ENCODE data around the gene DUSP22. TPM values are rescaled to one million over a fixed set of nuclear protein-coding genes. Genes with fewer than 3 reads are reported as not detected.
A peak's percentile ranks its signal among the peaks of the same experiment; 100 is the strongest.

DUSP22 gene
- total and polyA plus RNA-seq, 8 donors = 27.3 to 48.8 (median 33.7) TPM

DNA sequence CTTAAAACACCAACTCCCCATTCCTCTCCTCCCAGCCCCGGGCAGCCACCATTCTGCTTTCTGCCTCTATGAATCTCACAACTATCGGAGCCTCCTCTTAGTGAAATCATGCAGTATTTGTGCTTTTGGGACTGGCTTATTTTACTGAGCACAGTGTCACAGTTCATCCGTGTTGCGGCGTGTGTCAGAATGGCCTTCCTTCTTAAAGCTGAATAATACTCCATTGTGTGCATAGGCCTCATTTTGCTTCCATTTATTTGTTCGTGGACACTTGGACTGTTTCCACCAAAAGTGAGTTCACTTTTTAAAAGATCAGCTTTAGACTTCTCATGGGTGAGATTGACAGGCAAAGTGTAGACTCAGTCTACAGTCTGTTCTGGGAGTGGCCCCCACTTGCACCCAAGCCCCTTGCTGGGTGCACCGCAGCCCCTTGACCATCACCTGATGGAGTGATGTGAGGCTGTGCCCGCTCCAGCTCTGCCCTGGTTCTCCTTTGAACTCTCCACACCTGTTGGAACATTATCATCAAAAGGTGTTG is 12.6 kb downstream of the DUSP22 start:
- no peak overlapping the region for H3K4me3 ChIP-seq
- no peak overlapping the region for H3K27ac ChIP-seq
- TF ChIP-seq, protein P1, sequence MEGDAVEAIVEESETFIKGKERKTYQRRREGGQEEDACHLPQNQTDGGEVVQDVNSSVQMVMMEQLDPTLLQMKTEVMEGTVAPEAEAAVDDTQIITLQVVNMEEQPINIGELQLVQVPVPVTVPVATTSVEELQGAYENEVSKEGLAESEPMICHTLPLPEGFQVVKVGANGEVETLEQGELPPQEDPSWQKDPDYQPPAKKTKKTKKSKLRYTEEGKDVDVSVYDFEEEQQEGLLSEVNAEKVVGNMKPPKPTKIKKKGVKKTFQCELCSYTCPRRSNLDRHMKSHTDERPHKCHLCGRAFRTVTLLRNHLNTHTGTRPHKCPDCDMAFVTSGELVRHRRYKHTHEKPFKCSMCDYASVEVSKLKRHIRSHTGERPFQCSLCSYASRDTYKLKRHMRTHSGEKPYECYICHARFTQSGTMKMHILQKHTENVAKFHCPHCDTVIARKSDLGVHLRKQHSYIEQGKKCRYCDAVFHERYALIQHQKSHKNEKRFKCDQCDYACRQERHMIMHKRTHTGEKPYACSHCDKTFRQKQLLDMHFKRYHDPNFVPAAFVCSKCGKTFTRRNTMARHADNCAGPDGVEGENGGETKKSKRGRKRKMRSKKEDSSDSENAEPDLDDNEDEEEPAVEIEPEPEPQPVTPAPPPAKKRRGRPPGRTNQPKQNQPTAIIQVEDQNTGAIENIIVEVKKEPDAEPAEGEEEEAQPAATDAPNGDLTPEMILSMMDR (IDR thresholded peaks at IDR 0.05) = no peak
- no peak for DNase-seq
- intact Hi-C loops (cut with DNase I) = no loop called here
- no peaks in the 10 kb centered on the region for H3K27me3 ChIP-seq
- no peak for ATAC-seq
- H3K9me3 ChIP-seq = no peaks in the 10 kb centered on the region
- no peaks in the 10 kb centered on the region for H3K4me1 ChIP-seq
- H3K36me3 ChIP-seq = peaks cover 0 to 18% of the 10 kb centered on the region in 2 donors

DNA sequence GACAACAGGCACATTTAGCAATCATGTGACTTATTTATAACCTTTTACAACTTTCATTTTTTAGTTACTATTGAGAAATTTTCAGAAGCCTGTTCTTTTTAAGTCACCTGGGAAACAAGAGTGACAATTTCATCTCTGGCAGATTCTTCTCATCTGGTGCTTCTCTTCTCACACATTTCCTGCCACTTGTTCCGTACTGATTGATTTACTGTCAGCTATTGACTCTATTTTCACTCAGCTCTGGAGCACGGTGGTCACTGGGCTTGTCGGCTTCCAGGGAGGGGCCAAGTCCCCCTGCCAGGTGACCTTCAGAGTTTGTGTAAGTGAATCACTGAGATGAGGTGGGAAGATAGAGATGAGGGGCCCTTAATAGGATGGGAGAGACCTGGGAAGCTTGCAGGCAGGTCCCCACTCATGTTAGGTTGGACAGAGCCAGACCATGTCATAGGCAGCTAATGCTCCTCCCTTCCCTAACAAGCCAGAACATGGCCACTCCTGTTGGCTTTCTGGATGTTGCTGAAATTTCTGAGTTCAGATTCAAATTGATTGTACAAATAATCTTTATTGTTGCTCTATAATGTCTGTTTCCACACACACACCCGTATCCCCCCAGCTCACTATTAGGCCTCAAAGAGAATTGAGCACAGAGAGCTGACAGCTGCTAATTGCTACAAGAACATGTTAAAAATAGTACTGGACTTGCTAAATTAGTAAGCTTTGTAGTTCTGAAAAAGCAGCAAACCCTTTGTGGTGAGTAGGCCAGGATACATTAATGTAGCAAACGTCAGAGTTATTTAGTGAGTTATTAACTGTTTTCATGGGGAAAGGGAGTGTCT is 13.3 kb downstream of the DUSP22 start:
- ATAC-seq = no peak
- TF ChIP-seq, protein P1 (IDR thresholded peaks at IDR 0.05) = no peak
- no peaks in the 10 kb centered on the region for H3K4me1 ChIP-seq
- no peak overlapping the region for H3K4me3 ChIP-seq
- H3K27me3 ChIP-seq = no peaks in the 10 kb centered on the region
- DNase-seq = no peak
- no peaks in the 10 kb centered on the region for H3K9me3 ChIP-seq
- intact Hi-C loops (cut with DNase I) = no loop called here
- peaks cover 0 to 18% of the 10 kb centered on the region in 2 donors for H3K36me3 ChIP-seq
- no peak overlapping the region for H3K27ac ChIP-seq

DNA sequence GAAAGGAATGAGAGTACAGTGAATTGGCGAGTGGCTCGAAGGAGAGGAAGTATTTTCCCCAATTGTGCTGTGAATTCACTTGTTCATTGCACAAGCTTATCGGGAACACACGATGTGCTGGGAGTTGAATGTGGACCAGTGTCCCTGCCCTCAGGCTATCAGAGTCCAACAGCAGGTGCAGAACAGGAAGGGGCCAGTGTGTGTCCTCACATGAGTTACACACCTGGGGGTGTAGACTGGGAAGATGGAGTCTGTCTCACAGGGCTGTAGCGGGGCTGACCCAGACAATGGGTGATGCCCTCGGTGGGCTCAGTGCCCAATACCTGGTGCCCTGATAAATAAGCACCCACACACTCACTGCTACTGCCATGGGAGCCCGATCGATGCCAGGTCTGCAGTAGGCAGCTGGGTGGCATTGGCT is 14.4 kb downstream of the DUSP22 start:
- intact Hi-C loops (cut with DNase I) = no loop called here
- H3K9me3 ChIP-seq = no peaks in the 10 kb centered on the region
- peaks cover 0 to 7% of the 10 kb centered on the region in 2 donors for H3K4me1 ChIP-seq
- peaks cover 0 to 18% of the 10 kb centered on the region in 2 donors for H3K36me3 ChIP-seq
- ATAC-seq (no peak), DNase-seq (no peak)
- H3K27me3 ChIP-seq = no peaks in the 10 kb centered on the region
- no peak overlapping the region for H3K27ac ChIP-seq
- TF ChIP-seq, protein P1 (IDR thresholded peaks at IDR 0.05) = no peak
- no peak overlapping the region for H3K4me3 ChIP-seq

DNA sequence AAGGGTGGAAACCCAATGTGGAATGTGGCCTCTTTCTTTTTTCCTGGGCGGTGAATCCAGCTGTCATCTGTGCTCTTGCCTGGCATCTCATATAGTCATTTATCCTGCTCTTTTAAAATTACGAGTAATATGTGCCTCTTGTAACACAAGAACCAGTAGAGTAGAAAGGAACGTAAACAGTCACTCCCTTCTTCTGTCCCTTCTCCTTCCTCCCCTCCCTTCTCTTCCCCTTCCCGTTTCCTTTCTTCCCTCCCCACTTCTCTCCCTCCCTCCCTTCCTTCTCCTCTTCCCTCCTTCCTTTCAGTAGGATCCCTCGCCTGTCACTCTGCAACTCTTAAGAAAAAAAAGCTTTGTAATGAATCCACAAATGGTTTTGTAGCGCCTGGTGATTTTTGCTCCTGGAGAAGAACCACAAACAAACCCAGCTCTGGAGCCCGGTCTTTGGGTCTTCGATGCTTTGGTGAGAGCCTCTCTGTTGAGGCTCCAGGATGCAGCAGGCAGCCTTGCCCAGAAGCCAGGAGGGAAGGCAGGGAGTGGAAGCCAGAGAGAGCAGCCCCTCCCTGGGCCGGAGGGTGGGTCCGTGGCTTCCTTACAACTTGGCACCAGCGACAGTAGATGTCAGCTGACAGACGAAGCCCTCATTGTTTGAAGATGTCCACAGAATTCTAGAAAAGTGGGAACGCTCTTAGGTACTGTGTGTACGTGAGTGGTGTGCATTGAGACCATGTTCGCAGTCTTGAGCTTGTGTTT is 15.0 kb downstream of the DUSP22 start:
- TF ChIP-seq, protein P1 (IDR thresholded peaks at IDR 0.05) = no peak
- intact Hi-C loops (cut with DNase I) = no loop called here
- DNase-seq = peak in 1 of 4 donors; percentile 80
- Histone ChIP-seq H3K27ac (no peak overlapping the region), H3K4me3 (no peak overlapping the region), H3K27me3 (no peaks in the 10 kb centered on the region), H3K4me1 (peaks cover 4 to 13% of the 10 kb centered on the region in 2 donors), H3K36me3 (peaks cover 0 to 18% of the 10 kb centered on the region in 2 donors), H3K9me3 (no peaks in the 10 kb centered on the region)
- ATAC-seq = no peak

DNA sequence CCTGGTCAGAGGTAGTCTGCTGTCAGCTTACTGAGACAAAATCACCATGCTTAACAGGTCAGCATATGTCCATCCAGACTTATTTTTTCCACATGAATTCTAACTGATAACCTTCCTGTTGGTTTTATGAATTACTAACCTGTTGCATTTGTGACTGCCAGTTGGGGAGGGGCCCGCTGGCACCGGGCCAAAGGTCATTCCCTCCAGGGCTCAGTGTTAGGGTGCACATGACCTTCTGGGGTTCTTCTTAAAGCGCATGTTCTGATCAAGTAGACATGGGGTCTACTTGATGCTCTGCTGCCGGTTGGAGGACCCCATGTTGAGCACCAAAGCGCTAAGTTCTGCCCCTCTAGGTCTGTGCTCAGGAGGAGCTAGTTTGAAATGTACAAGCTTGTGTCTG is 15.6 kb downstream of the DUSP22 start:
- intact Hi-C loops (cut with DNase I) = no loop called here
- H3K27ac ChIP-seq = no peak overlapping the region

More for the DNA sequence above, 15.6 kb downstream of the DUSP22 start:
- no peak for DNase-seq
- no peak for ATAC-seq
- peaks cover 0 to 18% of the 10 kb centered on the region in 2 donors for H3K36me3 ChIP-seq
- TF ChIP-seq, protein P1 (IDR thresholded peaks at IDR 0.05) = no peak
- no peak overlapping the region for H3K4me3 ChIP-seq
- H3K27me3 ChIP-seq = no peaks in the 10 kb centered on the region
- H3K4me1 ChIP-seq = peaks cover 7 to 19% of the 10 kb centered on the region in 2 donors
- no peaks in the 10 kb centered on the region for H3K9me3 ChIP-seq
